TTC549 (cell line): ENCODE data around the gene NTSR1.

Experiments used
- FAIRE-seq: peaks from 2 replicates; lab custom pipeline; 2012; peaks lifted over from hg19 to GRCh38; lab: Jason Lieb, UNC

NTSR1 gene

DNA sequence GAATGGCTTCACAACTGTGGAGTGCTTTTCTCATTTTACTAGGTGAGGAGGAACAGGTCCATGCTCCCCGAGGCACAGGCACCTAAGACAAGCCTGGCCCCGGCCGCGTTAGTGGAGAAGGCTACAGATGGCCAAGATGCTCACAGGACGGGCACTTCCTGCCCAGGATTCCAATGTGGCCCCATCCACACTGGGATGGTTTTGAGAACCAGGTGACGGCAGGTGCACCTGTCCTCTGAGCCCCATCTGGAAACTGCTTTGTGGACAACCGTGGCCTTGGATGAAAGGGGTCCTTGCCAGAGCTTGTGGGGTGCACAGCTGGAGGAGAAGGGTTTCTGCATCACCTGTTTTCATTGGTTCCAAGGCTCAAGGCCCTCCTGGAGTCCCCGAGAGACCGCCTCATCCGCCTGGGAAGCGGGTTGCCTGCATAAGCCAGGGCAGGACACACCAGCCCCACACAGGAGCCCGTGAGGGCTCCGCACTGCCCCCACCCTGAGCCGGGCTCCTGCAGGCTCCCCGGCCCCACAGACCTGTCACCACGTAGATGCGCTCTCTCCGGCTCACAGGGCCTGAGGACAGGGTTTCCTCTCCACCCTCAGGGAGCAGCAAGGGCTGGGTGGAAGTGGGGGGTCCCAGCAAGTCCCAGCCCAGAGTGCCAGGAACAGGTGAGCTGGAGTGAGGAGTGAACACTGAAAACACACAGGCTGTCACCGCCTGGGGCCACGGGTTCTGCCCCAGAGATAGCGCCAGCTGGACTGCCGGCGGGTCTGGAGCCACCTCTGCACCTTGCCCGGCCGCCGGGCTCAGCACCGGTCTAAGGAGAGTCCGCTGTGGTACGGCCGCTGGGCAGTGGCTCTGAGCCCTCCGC, 18.3 kb downstream of the NTSR1 start:
- no peak for FAIRE-seq

DNA sequence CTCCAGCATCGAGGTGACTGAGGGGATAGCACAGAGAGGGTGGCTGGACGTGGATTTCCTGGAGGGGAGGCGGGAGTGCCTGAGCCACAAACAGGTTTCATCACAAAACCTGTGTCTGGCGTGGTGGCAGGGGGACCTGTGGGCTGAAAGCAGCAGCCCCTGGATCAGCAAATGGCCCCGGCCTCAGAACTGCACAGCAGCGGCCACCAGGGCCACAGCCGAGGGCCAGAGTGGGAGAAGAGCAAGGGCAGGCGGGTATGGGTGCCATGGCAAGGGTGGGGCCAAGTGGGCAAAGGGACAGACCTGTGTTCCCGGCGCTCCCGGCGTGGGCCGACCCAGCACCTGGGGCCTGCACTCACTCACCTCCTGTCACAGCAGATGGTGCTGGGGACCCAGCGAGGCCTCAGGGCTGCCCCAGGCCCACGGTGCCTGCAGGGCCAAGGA, 19.0 kb downstream of the NTSR1 start:
- FAIRE-seq, result no peak

DNA sequence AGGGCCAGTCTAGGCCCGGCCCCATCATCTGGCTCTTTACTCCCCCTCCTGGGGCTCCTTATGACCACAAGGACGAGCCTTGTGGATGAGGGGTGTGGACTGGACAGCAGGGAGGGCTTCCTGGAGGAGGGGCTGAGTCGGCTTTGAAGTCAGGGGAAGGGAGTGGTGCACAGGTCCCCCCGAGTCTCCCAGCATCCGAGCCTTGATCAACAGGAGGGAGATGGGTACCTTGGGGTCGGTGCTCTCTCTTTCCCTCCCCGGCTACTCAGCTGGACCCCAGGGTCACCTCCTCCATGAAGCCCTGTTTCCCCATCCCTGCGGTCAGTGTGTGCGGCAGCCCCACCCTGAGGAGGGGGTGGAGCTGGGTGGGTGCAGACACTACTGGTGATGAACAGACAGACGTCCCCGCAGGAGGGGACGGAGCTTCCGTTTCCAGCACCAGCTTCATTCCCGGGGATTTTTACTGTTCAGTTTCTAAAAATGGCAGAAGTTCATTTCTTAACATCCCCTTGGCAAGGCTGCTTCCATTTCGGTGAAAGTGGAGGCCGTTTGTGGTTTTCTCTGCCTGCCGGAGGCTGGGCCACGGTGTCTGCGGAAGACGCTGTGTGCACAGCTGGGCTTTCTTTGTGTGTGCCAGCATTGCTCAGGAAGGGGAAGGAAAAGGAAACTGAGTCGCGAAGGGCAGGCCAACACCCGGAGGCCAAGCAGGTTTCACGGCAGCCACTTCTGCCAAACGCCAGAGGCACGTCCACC, 19.6 kb downstream of the NTSR1 start:
- no peak for FAIRE-seq

GRCh38 chr20:62728781-62729300, 20.2 kb downstream of the NTSR1 start:
- FAIRE-seq, result no peak

DNA sequence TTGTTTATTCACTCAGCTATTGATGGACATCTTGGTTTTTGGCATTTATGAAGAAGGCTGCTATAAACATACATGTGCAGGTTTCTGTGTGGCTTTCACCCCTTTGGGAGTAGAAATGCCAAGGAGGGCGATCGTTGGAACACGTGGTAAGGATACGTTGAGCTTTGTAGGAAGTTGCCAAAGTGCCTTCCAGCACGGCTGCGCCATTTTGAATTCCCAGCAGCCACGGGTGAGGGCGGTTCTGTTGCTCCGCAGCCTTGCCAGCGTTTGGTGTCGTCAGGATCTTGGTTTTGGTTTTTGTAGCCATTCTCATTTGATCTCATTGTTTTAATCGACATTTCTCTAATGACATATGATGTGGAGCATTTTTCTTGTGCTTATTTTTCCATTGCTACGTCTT, 21.8 kb downstream of the NTSR1 start:
- FAIRE-seq, result no peak

DNA sequence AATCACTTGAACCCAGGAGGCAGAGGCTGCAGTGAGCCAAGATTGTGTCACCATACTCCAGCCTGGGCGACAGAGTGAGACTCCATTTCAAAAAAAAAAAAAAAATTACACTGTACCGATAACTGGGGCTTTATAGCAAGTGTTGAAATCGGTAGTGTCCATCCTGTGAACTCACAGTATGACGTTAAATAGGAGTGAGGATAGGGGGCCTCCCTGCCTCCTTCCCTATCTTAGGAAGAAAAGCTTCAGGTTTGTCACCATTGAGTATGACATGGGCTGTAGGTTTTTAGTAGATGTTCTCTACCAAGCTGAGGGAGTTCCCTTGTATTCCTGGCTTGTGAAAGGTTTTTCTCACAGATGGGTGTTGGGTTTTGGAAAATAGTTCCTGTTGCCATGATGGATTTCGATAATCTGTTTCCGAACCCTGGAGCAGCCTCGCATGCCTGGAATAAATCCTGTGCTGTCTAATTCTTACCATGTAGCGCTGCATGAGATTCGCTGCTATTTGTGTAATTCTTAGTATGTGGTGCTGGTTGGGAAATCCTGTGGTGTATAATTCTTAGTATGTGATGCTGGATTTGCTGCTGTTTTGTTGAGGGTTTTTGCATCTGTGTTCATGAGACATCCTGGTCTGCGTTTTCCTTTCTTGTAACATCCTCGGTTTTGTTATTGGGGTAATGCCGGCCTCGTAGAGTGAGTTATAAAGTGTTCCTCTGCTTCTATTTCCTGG, 23.6 kb downstream of the NTSR1 start:
- FAIRE-seq, result no peak

GRCh38 chr20:62732842-62733525, 24.3 kb downstream of the NTSR1 start:
- FAIRE-seq, result no peak

- no peak for FAIRE-seq
These were observed 24.8 kb downstream of the NTSR1 start for GRCh38 chr20:62733526-62733842.

- FAIRE-seq, result no peak
These were observed 25.3 kb downstream of the NTSR1 start for GRCh38 chr20:62733891-62734290.

GRCh38 chr20:62734326-62734725, 25.7 kb downstream of the NTSR1 start:
- no peak for FAIRE-seq

GRCh38 chr20:62734881-62735280, 26.2 kb downstream of the NTSR1 start:
- FAIRE-seq, result no peak

DNA sequence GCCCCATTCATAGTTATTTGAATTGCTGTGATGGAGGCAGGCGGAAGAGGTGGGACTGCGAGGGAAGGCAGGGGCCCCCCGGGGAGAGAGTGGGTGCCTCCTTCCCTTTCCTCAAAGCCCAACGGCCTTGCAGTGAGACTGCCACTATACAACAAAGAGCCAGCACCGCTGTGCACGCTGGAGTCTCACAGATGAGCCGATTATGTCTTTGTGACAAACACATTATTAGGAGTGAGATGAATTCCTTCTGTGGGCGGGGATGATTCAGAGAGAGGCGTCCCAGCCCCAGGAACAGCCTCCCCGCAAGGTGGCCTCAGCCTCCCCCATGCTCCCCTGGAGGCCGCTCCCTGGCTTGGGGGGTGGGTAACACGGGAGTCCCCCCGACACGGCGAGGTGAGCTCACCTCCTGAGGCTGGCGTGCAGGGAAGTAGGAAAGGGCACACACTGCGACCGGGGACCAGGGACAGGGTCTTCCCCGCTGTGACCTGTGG, 26.7 kb downstream of the NTSR1 start:
- FAIRE-seq, result no peak

DNA sequence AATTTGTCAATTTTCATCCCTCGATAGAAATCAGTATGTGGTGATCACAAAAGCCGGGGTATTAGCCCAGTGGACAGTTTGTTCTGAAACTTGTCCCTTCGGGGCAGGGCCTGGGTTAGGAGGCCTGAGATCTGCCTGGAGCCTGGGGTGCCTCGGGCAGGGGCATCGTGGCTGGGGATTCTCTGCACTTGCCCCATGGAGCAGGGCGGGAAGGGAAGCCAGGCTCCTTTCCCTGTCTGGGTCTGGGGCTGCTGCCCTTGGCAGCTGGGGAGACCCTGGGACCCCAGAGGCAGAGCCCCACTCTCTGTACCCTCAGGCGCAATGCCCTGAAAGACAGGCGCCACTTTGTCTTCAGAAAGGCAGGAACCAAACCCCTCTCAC, 27.4 kb downstream of the NTSR1 start:
- FAIRE-seq, result no peak

DNA sequence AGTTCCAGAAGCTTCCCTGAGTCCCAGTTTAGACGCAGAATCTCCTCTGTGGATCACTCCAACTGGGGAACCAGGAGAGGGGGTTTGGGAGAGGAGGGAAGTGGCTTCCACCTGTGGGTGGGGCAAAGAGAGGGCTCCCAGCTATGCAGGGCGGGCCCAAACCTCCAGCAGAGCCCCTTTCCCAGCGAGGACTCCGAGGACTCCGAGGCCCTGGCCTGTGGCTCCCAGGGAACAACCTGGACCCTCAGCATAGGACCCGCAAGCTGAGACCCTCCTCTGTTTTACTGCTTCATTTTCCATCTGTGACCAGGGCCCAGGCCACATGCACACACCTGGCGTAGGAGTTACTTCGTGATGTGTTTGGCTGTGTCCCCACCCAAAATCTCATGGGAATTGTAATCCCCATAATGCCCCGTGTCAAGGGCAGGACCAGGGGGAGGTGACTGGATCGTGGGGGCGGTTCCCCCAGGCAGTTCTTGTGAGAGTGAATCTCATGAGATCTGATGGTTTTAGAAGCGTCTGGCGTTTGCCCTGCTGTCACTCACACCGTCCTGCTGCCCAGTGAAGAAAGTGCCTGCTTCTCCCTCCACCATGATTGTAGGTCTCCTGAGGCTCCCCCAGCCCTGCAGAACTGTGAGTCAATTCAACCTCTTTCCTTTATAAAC, 27.9 kb downstream of the NTSR1 start:
- FAIRE-seq, result no peak

DNA sequence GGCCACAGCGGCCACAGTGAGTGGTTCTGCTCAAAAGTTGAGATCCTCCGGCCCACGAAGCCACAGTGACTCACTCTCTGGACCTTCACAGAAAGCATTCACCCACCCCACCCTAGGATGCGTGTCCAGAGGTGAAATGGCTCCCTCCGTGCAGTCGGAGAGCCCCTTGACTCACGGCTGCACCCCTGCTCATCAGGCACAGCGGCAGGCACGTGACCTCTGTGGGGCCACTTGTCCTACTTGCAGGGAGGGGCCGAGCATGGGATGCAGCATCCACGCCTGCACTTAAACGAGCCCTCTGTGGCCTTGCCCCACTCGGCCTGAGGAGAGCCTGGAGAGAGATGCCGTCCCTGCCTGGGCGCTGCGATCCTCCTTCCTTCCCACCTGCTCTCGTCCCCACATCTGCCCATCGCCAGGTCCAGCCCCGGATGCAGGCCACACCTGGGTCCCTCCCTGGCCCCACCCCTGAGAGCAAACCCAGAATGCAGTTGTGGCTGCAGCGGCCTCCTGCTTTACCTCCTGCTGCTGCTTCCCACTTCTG, 28.7 kb downstream of the NTSR1 start:
- FAIRE-seq, result no peak

DNA sequence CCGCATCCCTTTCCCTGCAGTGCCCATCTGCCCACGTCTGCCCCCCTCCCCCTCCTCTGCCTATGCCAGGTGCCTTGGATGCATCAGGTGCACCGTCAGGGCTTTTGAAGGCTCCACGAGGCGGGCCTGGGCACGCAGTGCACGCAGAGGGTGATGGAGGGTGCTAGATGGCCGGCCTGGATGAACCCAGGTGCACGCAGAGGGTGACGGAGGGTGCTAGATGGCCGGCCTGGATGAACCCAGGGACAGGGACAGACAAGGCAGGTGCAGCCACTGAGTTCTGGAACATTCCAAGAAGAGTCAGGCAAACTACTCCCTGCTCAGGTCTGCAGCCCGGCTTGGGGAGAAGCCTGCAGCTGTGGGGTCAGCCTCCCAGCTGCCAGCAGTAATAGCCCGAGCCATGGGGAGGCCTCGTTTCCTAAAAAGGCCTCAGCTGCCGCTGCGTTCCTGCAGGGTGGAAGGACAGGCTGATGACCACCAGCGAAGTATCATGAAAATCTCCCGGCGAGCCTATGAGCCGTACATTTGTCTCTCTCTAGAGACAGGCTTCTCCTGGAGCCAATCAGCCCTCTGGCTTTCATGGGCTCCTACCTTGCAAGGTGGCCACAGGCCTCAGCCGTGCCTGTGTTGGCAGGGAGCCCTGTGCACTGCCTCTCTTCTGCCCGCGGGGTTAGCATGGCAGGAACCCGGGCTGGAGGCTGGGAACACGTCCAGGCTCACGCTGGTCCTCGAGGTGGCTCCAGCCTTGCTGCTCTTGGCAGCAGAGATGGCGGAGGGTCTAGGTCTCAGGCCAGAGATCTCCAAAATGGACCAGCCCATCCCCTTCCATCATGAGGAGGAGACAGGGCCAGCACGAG, 29.6 kb downstream of the NTSR1 start:
- FAIRE-seq, result no peak

DNA sequence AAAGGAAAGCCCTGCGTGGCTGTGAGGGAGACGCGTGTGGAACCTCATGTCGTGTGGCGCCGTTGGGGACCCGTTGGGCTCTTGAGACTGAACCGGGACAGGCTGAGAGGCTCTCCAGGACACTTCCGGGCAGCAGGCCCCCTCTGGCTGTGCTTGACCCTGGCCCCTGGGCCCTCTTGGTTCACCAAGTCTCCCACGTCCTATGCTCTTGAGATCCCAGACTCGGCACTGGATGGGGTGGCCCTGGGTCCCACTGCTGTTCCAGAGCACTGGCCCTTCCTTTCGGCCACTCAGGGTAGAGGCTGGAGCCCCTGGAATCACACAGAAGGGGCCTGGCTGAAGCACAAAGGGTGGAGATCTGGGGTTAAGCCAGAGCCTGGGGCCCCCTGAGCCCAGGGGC, 30.4 kb downstream of the NTSR1 start:
- no peak for FAIRE-seq

- no peak for FAIRE-seq
These were observed 31.1 kb downstream of the NTSR1 start for GRCh38 chr20:62739581-62740285.

DNA sequence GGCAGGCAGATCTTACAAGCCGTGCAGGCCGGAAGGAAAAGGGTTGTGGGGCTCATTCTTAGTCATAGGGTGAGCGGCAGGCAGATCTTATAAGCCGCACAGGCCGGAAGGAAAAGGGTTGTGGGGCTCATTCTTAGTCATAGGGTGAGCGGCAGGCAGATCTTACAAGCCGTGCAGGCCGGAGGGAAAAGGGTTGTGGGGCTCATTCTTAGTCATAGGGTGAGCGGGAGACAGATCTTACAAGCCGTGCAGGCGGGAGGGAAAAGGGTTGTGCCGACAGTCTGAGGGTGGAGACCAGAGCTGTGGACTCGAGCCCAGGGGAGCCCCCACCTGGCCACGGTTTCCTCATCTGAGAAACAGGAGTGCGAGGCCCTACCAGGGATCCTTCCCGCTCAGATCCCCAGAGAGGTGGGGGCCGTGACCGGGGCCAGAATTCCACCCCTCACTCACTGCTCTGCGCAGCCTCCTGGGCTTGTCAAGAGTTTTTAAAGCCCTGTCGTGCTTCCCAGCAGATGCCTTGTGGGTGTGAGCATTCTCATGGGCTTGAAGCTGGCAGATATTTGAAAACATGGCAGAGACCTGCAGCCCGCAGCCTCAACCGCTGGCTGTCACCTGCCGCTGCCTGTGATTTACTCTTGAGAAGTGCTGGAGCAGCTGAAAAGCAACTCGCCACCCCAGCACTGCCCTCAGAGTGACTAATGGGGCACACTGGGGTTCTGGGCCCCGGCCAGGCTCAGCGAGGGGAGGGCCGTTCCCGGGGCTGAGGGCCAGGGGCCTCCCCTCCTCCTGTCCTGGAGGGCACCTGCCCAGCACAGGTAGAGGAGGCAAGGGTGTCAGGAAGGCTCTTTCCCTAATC, 31.9 kb downstream of the NTSR1 start:
- FAIRE-seq, result no peak
